ENCODE data around the gene RENBP. TPM values are rescaled to one million over a fixed set of nuclear protein-coding genes. Genes with fewer than 3 reads are reported as not detected.

Gene RENBP
- total RNA-seq, 2 donors from 2014 or later, result 6.2 to 10.6 TPM

- DNase-seq (ENCODE audit: low spot score), result no peak
- no peaks in the 10 kb centered on the region for H3K9me3 ChIP-seq
- peaks cover 29% of the 10 kb centered on the region for H3K36me3 ChIP-seq
- H3K27me3 ChIP-seq, result no peaks in the 10 kb centered on the region
- no peak overlapping the region for H3K4me3 ChIP-seq
- peak overlapping the region; percentile 17 to 31 for H3K27ac ChIP-seq
- peaks cover 0 to 55% of the 10 kb centered on the region in 2 donors for H3K4me1 ChIP-seq
- TF ChIP-seq, protein P1, sequence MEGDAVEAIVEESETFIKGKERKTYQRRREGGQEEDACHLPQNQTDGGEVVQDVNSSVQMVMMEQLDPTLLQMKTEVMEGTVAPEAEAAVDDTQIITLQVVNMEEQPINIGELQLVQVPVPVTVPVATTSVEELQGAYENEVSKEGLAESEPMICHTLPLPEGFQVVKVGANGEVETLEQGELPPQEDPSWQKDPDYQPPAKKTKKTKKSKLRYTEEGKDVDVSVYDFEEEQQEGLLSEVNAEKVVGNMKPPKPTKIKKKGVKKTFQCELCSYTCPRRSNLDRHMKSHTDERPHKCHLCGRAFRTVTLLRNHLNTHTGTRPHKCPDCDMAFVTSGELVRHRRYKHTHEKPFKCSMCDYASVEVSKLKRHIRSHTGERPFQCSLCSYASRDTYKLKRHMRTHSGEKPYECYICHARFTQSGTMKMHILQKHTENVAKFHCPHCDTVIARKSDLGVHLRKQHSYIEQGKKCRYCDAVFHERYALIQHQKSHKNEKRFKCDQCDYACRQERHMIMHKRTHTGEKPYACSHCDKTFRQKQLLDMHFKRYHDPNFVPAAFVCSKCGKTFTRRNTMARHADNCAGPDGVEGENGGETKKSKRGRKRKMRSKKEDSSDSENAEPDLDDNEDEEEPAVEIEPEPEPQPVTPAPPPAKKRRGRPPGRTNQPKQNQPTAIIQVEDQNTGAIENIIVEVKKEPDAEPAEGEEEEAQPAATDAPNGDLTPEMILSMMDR (IDR thresholded peaks at IDR 0.05), result no peak
Measured at GRCh38 chrX:153966283-153966688, 21.8 kb upstream of the RENBP start.

DNA sequence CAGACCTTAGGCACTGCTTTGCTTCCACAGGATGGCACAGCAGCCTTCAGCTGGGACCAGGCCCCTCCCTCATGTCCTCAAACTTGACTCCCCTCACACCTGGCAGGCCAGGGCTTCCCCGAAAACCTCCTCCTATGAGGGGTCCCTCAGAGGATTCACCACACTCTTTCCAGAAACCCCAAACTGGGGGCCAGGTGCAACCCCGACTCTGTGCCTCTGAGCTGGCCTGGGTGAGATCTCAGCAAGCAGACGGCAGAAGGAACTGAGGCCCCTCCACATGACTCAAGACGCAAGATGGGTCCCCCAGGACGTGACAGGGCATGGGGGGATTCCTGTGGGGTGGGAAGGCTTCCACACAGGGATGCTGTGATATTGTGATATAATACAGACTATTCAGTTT lies 21.0 kb upstream of the RENBP start:
- Histone ChIP-seq H3K9me3 (no peaks in the 10 kb centered on the region), H3K27me3 (no peaks in the 10 kb centered on the region), H3K36me3 (peaks cover 38% of the 10 kb centered on the region), H3K27ac (no peak overlapping the region), H3K4me1 (peaks cover 0 to 55% of the 10 kb centered on the region in 2 donors), H3K4me3 (no peak overlapping the region)
- TF ChIP-seq, protein P1 (IDR thresholded peaks at IDR 0.05), result no peak
- no peak for DNase-seq (ENCODE audit: low spot score)

- no peak overlapping the region for H3K4me3 ChIP-seq
- no peaks in the 10 kb centered on the region for H3K9me3 ChIP-seq
- peaks cover 0 to 44% of the 10 kb centered on the region in 2 donors for H3K4me1 ChIP-seq
- DNase-seq (ENCODE audit: low spot score), result no peak
- TF ChIP-seq, protein P1 (IDR thresholded peaks at IDR 0.05), result no peak
- H3K27me3 ChIP-seq, result no peaks in the 10 kb centered on the region
- H3K36me3 ChIP-seq, result peaks cover 51% of the 10 kb centered on the region
- H3K27ac ChIP-seq, result no peak overlapping the region
Measured at GRCh38 chrX:153964105-153964504, 19.7 kb upstream of the RENBP start.

- Histone ChIP-seq H3K9me3 (no peaks in the 10 kb centered on the region), H3K4me3 (no peak overlapping the region), H3K27ac (no peak overlapping the region), H3K27me3 (no peaks in the 10 kb centered on the region), H3K4me1 (peaks cover 0 to 39% of the 10 kb centered on the region in 2 donors), H3K36me3 (peaks cover 57% of the 10 kb centered on the region)
- no peak for DNase-seq (ENCODE audit: low spot score)
- TF ChIP-seq, protein P1 (IDR thresholded peaks at IDR 0.05), result no peak
Measured at GRCh38 chrX:153963546-153963945, 19.1 kb upstream of the RENBP start.

GRCh38 chrX:153961292-153961691 lies 16.8 kb upstream of the RENBP start:
- no peaks in the 10 kb centered on the region for H3K9me3 ChIP-seq
- DNase-seq (ENCODE audit: low spot score), result no peak
- H3K36me3 ChIP-seq, result peaks cover 79% of the 10 kb centered on the region
- TF ChIP-seq, protein P1 (IDR thresholded peaks at IDR 0.05), result no peak
- no peaks in the 10 kb centered on the region for H3K27me3 ChIP-seq
- H3K27ac ChIP-seq, result no peak overlapping the region
- H3K4me3 ChIP-seq, result no peak overlapping the region
- H3K4me1 ChIP-seq, result peaks cover 0 to 16% of the 10 kb centered on the region in 2 donors

DNA sequence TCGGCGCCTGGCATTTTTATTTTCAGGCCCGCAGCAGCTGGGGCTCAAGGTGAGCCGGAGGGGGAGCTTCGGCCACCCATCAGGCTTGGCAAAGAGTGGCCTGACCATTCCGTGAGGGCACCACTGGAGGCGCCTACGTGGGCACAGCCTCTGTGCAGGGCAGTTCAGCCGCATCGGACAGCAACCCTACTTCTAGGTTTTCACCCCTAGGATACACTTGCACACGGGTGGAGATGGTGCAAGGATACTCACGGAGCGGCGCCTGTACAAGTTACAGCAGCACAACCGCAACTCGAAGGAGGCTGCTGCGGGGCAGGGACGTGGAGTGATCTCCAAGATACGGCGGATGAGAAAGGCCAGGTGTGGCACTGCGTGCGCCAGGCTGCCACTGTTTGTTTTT lies 16.3 kb upstream of the RENBP start:
- DNase-seq (ENCODE audit: low spot score), result no peak
- TF ChIP-seq, protein P1 (IDR thresholded peaks at IDR 0.05), result no peak
- Histone ChIP-seq H3K4me3 (no peak overlapping the region), H3K36me3 (peaks cover 84% of the 10 kb centered on the region), H3K9me3 (no peaks in the 10 kb centered on the region), H3K27ac (no peak overlapping the region), H3K27me3 (no peaks in the 10 kb centered on the region), H3K4me1 (peaks cover 0 to 11% of the 10 kb centered on the region in 2 donors)
